ENCODE data around the gene SSR4.

GRCh38 chrX:153801669-153802068 is 7.2 kb downstream of the SSR4 start:
- TF ChIP-seq, protein P1, sequence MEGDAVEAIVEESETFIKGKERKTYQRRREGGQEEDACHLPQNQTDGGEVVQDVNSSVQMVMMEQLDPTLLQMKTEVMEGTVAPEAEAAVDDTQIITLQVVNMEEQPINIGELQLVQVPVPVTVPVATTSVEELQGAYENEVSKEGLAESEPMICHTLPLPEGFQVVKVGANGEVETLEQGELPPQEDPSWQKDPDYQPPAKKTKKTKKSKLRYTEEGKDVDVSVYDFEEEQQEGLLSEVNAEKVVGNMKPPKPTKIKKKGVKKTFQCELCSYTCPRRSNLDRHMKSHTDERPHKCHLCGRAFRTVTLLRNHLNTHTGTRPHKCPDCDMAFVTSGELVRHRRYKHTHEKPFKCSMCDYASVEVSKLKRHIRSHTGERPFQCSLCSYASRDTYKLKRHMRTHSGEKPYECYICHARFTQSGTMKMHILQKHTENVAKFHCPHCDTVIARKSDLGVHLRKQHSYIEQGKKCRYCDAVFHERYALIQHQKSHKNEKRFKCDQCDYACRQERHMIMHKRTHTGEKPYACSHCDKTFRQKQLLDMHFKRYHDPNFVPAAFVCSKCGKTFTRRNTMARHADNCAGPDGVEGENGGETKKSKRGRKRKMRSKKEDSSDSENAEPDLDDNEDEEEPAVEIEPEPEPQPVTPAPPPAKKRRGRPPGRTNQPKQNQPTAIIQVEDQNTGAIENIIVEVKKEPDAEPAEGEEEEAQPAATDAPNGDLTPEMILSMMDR (IDR thresholded peaks at IDR 0.05) = no peak
- TF ChIP-seq, protein P2, sequence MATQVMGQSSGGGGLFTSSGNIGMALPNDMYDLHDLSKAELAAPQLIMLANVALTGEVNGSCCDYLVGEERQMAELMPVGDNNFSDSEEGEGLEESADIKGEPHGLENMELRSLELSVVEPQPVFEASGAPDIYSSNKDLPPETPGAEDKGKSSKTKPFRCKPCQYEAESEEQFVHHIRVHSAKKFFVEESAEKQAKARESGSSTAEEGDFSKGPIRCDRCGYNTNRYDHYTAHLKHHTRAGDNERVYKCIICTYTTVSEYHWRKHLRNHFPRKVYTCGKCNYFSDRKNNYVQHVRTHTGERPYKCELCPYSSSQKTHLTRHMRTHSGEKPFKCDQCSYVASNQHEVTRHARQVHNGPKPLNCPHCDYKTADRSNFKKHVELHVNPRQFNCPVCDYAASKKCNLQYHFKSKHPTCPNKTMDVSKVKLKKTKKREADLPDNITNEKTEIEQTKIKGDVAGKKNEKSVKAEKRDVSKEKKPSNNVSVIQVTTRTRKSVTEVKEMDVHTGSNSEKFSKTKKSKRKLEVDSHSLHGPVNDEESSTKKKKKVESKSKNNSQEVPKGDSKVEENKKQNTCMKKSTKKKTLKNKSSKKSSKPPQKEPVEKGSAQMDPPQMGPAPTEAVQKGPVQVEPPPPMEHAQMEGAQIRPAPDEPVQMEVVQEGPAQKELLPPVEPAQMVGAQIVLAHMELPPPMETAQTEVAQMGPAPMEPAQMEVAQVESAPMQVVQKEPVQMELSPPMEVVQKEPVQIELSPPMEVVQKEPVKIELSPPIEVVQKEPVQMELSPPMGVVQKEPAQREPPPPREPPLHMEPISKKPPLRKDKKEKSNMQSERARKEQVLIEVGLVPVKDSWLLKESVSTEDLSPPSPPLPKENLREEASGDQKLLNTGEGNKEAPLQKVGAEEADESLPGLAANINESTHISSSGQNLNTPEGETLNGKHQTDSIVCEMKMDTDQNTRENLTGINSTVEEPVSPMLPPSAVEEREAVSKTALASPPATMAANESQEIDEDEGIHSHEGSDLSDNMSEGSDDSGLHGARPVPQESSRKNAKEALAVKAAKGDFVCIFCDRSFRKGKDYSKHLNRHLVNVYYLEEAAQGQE (IDR thresholded peaks at IDR 0.05) = no peak
- TF ChIP-seq ZSCAN20 (CRISPR knock-in tag; IDR thresholded peaks at IDR 0.05) = no peak
- TF ChIP-seq PHF8 (IDR thresholded peaks at IDR 0.05; ENCODE audit: borderline replicate concordance, low read depth) = no peak
- TF ChIP-seq RARB (CRISPR knock-in tag; IDR thresholded peaks at IDR 0.05) = no peak
- TF ChIP-seq HDAC2 (IDR thresholded peaks at IDR 0.05) = no peak
- TF ChIP-seq, protein P3, sequence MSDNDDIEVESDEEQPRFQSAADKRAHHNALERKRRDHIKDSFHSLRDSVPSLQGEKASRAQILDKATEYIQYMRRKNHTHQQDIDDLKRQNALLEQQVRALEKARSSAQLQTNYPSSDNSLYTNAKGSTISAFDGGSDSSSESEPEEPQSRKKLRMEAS (IDR thresholded peaks at IDR 0.05) = no peak
- TF ChIP-seq KDM1A (IDR thresholded peaks at IDR 0.05; ENCODE audit: low read depth) = no peak
- TF ChIP-seq HOXA7 (CRISPR knock-in tag; IDR thresholded peaks at IDR 0.05) = no peak
- TF ChIP-seq MAFK (IDR thresholded peaks at IDR 0.05; ENCODE audit: partially characterized antibody) = no peak
- no peak for TF ChIP-seq POLR2A (IDR thresholded peaks at IDR 0.05; ENCODE audit: low read length)
- TF ChIP-seq BHLHE40 (IDR thresholded peaks at IDR 0.05; ENCODE audit: low read depth, low read length) = no peak
- no peak for TF ChIP-seq SMC3 (IDR thresholded peaks at IDR 0.05)
- no peak for TF ChIP-seq JUN (IDR thresholded peaks at IDR 0.05)

Measured in A549 (cell line).